ENCODE data around the gene SPATA33. TPM values are rescaled to one million over a fixed set of nuclear protein-coding genes. Genes with fewer than 3 reads are reported as not detected.

SPATA33 gene
- total RNA-seq, 1 experiment from 2014 or later = 17.4 TPM

DNA sequence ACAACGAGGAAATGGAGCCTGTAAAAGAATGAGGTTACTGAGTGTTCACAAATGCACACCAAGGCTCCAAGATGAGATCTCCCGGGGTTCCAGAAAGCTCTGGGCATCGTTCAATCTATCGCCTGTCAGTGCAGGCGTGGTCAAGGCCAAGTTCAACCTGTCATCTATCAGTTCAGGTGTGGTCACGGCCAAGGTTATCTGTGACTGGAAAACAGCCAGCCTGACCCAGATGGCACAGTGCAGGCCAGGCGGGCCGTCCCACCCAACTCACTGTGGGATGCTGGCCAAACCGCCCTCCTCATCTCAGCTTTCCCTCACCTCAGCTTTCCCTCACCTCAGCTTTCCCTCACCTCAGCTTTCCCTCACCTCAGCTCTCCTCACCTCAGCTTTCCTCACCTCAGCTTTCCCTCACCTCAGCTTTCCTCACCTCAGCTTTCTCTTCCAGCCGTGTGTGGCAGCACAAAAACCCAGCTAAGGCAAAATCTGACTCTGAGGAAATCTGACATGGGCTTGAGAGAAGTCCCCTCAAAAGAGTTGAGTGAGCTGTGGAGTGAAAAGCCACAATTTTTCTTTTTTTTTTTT lies 2.5 kb upstream of the SPATA33 start:
- H3K56ac ChIP-seq (ENCODE audit: insufficient read length, low read depth, low read length) = no peak overlapping the region
- H3K27me3 ChIP-seq (ENCODE audit: insufficient read depth, low read length) = no peaks in the 10 kb centered on the region
- DNase-seq = no peak
- no peak overlapping the region; the same call in 1 of the 2 replicates for H3K14ac ChIP-seq (ENCODE audit: insufficient read depth, low read length)
- H3K9ac ChIP-seq (ENCODE audit: extremely low read depth, insufficient read length, low read length) = no peak overlapping the region
- no peaks in the 10 kb centered on the region for H3K4me1 ChIP-seq (ENCODE audit: insufficient read depth, low read length)
- H3K23ac ChIP-seq (ENCODE audit: insufficient read length, low read depth, low read length) = no peak overlapping the region
- H3K27ac Mint-ChIP-seq = no peak overlapping the region
- no peak overlapping the region for H4K91ac ChIP-seq (ENCODE audit: insufficient read length, low read depth, low read length)
- H3T11ph ChIP-seq (ENCODE audit: low read length) = no peak overlapping the region
- no peak overlapping the region for H2BK20ac ChIP-seq (ENCODE audit: low read depth, low read length, poor library complexity, severe bottlenecking)
- no peak overlapping the region for H2BK12ac ChIP-seq (ENCODE audit: insufficient read length, low read depth, low read length)
- peaks cover 2% of the 10 kb centered on the region for H3K79me1 ChIP-seq (ENCODE audit: insufficient read depth, low read depth, low read length, poor library complexity, severe bottlenecking)
- no peak overlapping the region for H3K4me2 ChIP-seq (ENCODE audit: insufficient read depth, insufficient read length, low read length)
- peaks cover 17 to 39% (median 33%) of the 10 kb centered on the region in 3 experiments for H3K36me3 Mint-ChIP-seq (ENCODE audit: insufficient read depth in 1 of 3, low read depth in 3 of 3)
- H3K9me3 ChIP-seq (ENCODE audit: control insufficient read depth, low read depth, low read length) = no peaks in the 10 kb centered on the region
- peaks cover 7% of the 10 kb centered on the region for H3K23me2 ChIP-seq (ENCODE audit: insufficient read length, low read depth, low read length, poor library complexity, severe bottlenecking)
- peak overlapping the region in 1 of 2 experiments; percentile 84; a peak in 2 of 5 replicates for H3K4me3 Mint-ChIP-seq
- no peak overlapping the region for H4K8ac ChIP-seq (replicated peaks; ENCODE audit: insufficient read length, low read depth, low read length)
- peaks cover 9 to 14% of the 10 kb centered on the region in 2 experiments for H3K4me1 Mint-ChIP-seq
- no peak overlapping the region for H2BK5ac ChIP-seq (ENCODE audit: insufficient read length, low read length)
- no peak overlapping the region for H2AK5ac ChIP-seq (ENCODE audit: insufficient read length, low read length)
- H3K27ac ChIP-seq (ENCODE audit: insufficient read length, low read depth, low read length) = no peak overlapping the region
- no peaks in the 10 kb centered on the region for H4K20me1 ChIP-seq (ENCODE audit: control insufficient read depth, insufficient read depth, insufficient read length)
- peaks cover 2% of the 10 kb centered on the region; the same call in 1 of the 2 replicates for H3K27me3 Mint-ChIP-seq (ENCODE audit: low read depth)
- no CpG with 5 or more reads among the region's 10 CpGs for WGBS (ENCODE audit: extremely low coverage, insufficient read length, low lambda C conversion rate)
- H2BK120ac ChIP-seq (ENCODE audit: low read depth, low read length, poor library complexity, severe bottlenecking) = no peak overlapping the region
- H3K4ac ChIP-seq (ENCODE audit: low read depth, low read length) = no peak overlapping the region
- no peaks in the 10 kb centered on the region; a peak in 2 of 5 replicates for H3K9me3 Mint-ChIP-seq
- H3K79me2 ChIP-seq (ENCODE audit: insufficient read depth, low read length) = peaks cover 5% of the 10 kb centered on the region; the same call in 1 of the 2 replicates
- TF ChIP-seq, protein P1, sequence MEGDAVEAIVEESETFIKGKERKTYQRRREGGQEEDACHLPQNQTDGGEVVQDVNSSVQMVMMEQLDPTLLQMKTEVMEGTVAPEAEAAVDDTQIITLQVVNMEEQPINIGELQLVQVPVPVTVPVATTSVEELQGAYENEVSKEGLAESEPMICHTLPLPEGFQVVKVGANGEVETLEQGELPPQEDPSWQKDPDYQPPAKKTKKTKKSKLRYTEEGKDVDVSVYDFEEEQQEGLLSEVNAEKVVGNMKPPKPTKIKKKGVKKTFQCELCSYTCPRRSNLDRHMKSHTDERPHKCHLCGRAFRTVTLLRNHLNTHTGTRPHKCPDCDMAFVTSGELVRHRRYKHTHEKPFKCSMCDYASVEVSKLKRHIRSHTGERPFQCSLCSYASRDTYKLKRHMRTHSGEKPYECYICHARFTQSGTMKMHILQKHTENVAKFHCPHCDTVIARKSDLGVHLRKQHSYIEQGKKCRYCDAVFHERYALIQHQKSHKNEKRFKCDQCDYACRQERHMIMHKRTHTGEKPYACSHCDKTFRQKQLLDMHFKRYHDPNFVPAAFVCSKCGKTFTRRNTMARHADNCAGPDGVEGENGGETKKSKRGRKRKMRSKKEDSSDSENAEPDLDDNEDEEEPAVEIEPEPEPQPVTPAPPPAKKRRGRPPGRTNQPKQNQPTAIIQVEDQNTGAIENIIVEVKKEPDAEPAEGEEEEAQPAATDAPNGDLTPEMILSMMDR (conservative IDR thresholded peaks at IDR 0.05) = no peak
- no peak overlapping the region for H3K18ac ChIP-seq (ENCODE audit: insufficient read length, low read depth, low read length)
- no peak overlapping the region for H2AFZ ChIP-seq (ENCODE audit: low read length)
- no peak overlapping the region for H2BK15ac ChIP-seq (ENCODE audit: low read depth, low read length)
- H4K5ac ChIP-seq (ENCODE audit: insufficient read length, low read depth, low read length) = no peak overlapping the region
